Cardiac muscle cell (in vitro differentiated cells and primary cell): Measurements from ENCODE around the gene FOXI1. TPM values are rescaled to one million over a fixed set of nuclear protein-coding genes. Genes with fewer than 3 reads are reported as not detected.

Source experiments
- DNase-seq, 2 donors: peaks; one replicate each; pipeline versions ENCODE4 v3.0.0 to v3.0.0-alpha.2; 2010 to 2017; ENCODE audit warnings: low read depth in 1 of 2, low spot score in 1 of 2
- H3K27ac ChIP-seq: fragments of 200-600 bp; sonication (generic); 2 replicates; pipeline ENCODE4 v1.5.1; 2016
- H3K27me3 ChIP-seq: fragments of 200-600 bp; sonication (generic); 2 replicates; pipeline ENCODE4 v1.6.0; 2016; ENCODE audit warnings: control low read depth
- H3K36me3 ChIP-seq: fragments of 200-600 bp; sonication (generic); 2 replicates; pipeline ENCODE4 v1.5.1; 2016; ENCODE audit warnings: control low read depth
- H3K4me1 ChIP-seq: fragments of 200-600 bp; sonication (generic); 2 replicates; pipeline ENCODE4 v1.8.1; 2017; ENCODE audit warnings: low read depth, mild to moderate bottlenecking, mixed run types
- H3K4me3 ChIP-seq: fragments of 200-600 bp; sonication (generic); 2 replicates; pipeline ENCODE4 v1.5.1; 2016; ENCODE audit warnings: mild to moderate bottlenecking
- H3K9me3 ChIP-seq: fragments of 200-600 bp; sonication (generic); 2 replicates; pipeline ENCODE4 v1.5.1; 2017; ENCODE audit warnings: low read depth, mild to moderate bottlenecking, control low read depth
- polyA plus RNA-seq: library from polyadenylated mRNA; unstranded; fragments of >200 nt; fragmentation: Nextera tagmentation; extraction: Ambion mirVana; gene quantifications from 2 replicates; pipeline ENCODE4 v1.2.1, GENCODE V29; 2016
- total RNA-seq: library from RNA; depleted of rRNA; stranded (reverse); fragments of >200 nt; gene quantifications from 2 replicates; pipeline ENCODE4 v1.2.3, GENCODE V29; 2016
- TF ChIP-seq, protein P1 (sequence below): IDR thresholded peaks from 2 replicates; pipeline ENCODE4 v1.5.1; 2012; ENCODE audit warnings: low read depth, mild to moderate bottlenecking, low read length

The FOXI1 gene
- total and polyA plus RNA-seq, 2 experiments from 2014 or later = not detected

DNA sequence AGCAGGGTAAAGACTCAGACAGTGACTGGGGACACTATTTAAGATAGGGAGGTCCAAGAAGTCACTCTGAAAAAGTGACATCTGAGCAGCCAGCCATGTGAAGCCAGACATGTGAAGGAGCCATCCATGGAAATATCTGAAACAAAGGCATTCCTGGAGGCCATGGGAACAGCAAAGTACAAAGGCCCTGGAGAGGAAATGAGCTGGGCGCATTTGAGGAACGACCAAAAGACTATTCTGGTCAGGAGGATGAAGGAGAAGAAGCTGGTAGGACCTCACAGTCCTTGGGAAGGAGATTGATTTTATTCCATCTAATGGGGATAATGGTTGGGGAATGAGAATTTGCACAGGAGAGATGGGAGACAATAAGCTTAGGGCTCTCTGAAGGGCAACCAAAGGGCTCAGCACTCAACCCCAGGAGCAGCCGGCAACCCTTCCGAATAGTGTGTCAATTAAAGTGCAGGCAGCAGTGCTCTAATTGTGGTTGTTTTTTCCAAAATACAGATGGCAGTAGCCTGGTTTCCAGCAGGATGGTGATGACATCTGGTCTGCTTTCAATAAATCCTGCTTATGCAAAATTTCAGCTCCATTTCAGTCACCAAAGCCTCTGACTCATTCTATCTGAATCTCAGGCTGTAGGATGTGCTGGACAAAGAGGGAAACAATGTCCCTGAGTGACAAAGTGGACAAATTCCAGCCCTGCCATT, 26.7 kb downstream of the FOXI1 start:
- H3K27ac ChIP-seq = no peak overlapping the region
- TF ChIP-seq, protein P1, sequence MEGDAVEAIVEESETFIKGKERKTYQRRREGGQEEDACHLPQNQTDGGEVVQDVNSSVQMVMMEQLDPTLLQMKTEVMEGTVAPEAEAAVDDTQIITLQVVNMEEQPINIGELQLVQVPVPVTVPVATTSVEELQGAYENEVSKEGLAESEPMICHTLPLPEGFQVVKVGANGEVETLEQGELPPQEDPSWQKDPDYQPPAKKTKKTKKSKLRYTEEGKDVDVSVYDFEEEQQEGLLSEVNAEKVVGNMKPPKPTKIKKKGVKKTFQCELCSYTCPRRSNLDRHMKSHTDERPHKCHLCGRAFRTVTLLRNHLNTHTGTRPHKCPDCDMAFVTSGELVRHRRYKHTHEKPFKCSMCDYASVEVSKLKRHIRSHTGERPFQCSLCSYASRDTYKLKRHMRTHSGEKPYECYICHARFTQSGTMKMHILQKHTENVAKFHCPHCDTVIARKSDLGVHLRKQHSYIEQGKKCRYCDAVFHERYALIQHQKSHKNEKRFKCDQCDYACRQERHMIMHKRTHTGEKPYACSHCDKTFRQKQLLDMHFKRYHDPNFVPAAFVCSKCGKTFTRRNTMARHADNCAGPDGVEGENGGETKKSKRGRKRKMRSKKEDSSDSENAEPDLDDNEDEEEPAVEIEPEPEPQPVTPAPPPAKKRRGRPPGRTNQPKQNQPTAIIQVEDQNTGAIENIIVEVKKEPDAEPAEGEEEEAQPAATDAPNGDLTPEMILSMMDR = no peak
- peak in 1 of 2 donors; percentile 64 for DNase-seq

DNA sequence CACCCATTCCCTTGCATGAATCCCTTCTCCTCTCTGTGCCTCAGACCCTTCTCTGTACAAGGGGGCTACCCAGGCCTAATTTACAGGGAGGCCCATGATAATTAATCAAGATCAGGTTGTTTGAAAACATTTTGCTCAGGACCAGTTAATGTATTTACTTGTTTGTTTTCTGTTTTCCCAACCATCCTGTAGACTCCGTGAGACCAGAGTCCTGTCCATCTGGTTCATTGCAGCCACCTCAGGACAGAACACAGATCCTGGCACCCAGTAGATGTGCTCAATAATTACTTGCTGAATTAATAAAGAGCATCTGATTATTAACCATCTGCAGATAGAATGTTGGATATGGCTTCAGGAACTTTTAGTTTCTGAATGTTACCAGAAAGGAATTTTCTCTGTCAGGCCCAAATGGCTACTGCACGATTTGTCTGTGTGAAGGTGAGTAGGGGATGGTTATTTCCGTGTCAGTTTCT, 27.3 kb downstream of the FOXI1 start:
- Histone ChIP-seq H3K9me3 (no peaks in the 10 kb centered on the region), H3K36me3 (no peaks in the 10 kb centered on the region)
- DNase-seq = no peak

More for the DNA sequence above, 26.7 kb downstream of the FOXI1 start:
- Histone ChIP-seq H3K4me3 (no peak overlapping the region), H3K27me3 (no peaks in the 10 kb centered on the region), H3K9me3 (no peaks in the 10 kb centered on the region), H3K36me3 (no peaks in the 10 kb centered on the region), H3K4me1 (no peaks in the 10 kb centered on the region)

GRCh38 chr5:170135796-170136490, 30.2 kb downstream of the FOXI1 start:
- no peak overlapping the region for H3K4me3 ChIP-seq
- no peak overlapping the region for H3K27ac ChIP-seq
- TF ChIP-seq, protein P1 = no peak
- H3K4me1 ChIP-seq = no peaks in the 10 kb centered on the region
- H3K9me3 ChIP-seq = no peaks in the 10 kb centered on the region
- peak in 1 of 2 donors; percentile 10 for DNase-seq
- H3K36me3 ChIP-seq = no peaks in the 10 kb centered on the region
- H3K27me3 ChIP-seq = no peaks in the 10 kb centered on the region

More for the DNA sequence above, 27.3 kb downstream of the FOXI1 start:
- TF ChIP-seq, protein P1 = no peak
- H3K27ac ChIP-seq = no peak overlapping the region
- no peaks in the 10 kb centered on the region for H3K27me3 ChIP-seq
- H3K4me3 ChIP-seq = no peak overlapping the region
- no peaks in the 10 kb centered on the region for H3K4me1 ChIP-seq

GRCh38 chr5:170136506-170136905, 30.8 kb downstream of the FOXI1 start:
- no peaks in the 10 kb centered on the region for H3K27me3 ChIP-seq
- TF ChIP-seq, protein P1 = no peak
- H3K36me3 ChIP-seq = no peaks in the 10 kb centered on the region
- H3K4me1 ChIP-seq = no peaks in the 10 kb centered on the region
- H3K27ac ChIP-seq = no peak overlapping the region
- DNase-seq = no peak
- H3K4me3 ChIP-seq = no peak overlapping the region
- no peaks in the 10 kb centered on the region for H3K9me3 ChIP-seq

DNA sequence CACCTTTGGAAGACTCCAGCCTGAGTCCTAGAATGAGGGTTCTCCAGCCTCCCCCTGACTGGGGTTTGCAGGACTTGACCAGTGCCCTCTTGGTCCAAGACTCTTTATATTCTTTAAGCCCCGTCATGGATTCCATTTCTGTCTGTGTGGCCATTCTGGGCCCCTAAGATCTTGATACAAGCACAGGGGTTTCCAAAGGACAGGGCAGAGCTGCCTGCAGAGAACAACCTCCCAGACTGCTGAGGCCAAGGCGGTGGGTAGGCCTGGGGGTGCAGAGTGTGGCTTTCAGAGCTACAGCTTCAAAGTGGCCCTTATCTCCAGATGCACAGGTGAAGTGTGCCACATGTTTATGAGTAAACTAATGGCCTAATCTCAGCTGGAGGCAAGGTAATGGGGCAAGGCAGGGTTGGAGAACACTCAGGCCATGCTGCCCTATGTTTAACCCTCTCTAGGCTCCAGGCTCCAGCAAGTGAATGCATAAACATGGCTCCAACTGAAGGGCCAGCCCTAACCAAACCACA, 32.1 kb downstream of the FOXI1 start:
- H3K4me3 ChIP-seq = no peak overlapping the region
- TF ChIP-seq, protein P1 = no peak
- no peaks in the 10 kb centered on the region for H3K36me3 ChIP-seq
- H3K27me3 ChIP-seq = no peaks in the 10 kb centered on the region
- no peaks in the 10 kb centered on the region for H3K9me3 ChIP-seq
- H3K4me1 ChIP-seq = no peaks in the 10 kb centered on the region
- no peak for DNase-seq
- H3K27ac ChIP-seq = no peak overlapping the region
